Stimulated activated CD4-positive, alpha-beta T cell treated with anti-CD3 and anti-CD28 coated beads, Interleukin-15, amount 100 ng/mL, for 1 hour (primary cell): ENCODE results near the gene SYT11.
A peak's percentile ranks its signal among the peaks of the same experiment; 100 is the strongest.
"Not testable (repeated sequence)": the region's sequence is repeated elsewhere in the genome, so short reads cannot be mapped to it uniquely, and the experiment has no call there.

Source experiments
- DNase-seq, 2 donors: peaks; one replicate each; pipeline ENCODE4 v3.0.0-alpha.2; 2020; ENCODE audit warnings: low read depth in 1 of 2, low spot score in 1 of 2

SYT11 gene, protein sequence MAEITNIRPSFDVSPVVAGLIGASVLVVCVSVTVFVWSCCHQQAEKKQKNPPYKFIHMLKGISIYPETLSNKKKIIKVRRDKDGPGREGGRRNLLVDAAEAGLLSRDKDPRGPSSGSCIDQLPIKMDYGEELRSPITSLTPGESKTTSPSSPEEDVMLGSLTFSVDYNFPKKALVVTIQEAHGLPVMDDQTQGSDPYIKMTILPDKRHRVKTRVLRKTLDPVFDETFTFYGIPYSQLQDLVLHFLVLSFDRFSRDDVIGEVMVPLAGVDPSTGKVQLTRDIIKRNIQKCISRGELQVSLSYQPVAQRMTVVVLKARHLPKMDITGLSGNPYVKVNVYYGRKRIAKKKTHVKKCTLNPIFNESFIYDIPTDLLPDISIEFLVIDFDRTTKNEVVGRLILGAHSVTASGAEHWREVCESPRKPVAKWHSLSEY

DNA sequence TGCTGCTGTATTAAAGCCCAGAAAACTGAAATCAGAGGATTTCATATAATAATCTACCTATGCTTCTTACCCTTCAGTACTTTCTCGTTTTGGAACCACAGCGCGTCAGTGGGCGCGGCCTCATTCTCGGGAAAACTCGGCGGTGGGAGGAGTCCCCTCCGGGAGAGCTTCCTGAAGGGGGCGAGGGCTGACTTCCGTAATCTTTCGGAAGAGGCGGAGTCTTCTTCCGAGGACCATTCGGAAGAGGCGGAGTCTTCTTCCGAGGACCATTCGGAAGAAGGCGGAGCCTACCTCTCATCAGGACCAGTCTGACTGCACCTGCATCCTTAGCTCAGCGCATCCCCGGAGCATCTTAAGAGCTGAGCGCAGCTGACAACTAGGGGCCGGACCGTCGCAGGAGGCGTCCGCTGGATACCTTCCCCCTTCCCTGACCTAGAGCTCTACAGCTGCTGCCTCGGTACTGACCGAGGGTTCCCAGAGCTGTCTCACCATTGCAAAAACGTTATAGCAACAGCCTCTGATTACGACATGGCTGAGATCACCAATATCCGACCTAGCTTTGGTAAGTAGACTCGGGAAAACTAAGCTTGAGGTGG, at the start of gene SYT11:
TSS of gene SYT11 (plus strand) at position 334 of the 596 bp plus-strand sequence. CDS start at position 529, 195 bp downstream.
- peak; percentile 80 to 89 for DNase-seq

DNA sequence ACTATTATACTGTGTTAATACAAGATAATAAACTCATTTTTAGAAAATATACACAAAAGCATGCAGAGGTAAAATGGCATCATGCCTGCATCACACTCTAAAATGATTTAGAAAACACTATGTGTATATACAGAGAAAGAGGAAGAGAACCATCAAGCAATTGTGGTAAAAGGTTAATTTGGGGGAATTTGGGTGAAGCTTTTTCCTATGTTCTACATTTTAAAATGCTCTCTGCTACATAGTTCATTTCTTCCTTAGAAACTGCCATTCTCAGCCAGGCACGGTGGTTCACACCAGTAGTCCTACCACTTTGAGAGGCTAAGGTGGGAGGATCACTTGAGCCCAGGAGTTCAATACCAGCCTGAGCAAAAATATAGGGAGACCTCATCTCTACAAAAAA, 46.5 kb upstream of the SYT11 start:
- no peak for DNase-seq

DNA sequence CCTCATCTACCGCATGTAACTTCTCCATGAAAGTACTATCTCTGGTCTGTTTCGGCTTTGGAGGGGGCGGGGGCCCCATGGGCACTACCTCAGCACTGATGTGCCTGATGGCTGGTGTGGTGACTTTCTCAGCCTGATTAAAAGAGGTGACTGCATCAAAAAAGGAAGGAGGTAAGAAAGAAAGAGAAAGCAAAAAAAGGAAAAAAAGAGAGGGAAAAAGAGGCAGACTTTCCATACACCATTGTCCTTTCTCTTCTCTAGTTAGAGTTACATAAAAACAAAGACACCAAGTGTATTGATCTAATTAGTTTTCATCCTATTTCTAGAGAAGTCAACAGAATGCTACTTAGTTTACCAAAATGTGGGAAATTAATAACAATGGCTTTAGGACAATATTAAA, 45.7 kb upstream of the SYT11 start:
- no peak for DNase-seq

DNA sequence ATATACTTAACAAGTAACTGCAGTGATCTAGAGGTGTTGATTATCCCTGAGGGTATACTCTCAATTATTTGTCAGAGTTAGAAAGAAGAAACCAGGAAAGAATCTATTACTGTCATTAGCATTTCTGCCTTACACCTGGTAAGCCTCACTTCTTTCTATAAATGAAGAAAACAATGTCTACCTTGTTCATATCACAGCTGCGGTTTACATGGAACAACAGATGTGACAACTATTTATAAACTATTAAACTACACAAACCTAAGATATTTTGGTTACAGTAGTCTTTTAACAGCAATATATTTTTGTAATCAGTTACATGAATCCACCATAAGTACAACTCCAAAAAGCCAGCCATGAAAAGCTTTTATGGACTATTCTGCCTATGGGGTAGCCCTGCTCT, 43.0 kb upstream of the SYT11 start:
- DNase-seq: no peak

DNA sequence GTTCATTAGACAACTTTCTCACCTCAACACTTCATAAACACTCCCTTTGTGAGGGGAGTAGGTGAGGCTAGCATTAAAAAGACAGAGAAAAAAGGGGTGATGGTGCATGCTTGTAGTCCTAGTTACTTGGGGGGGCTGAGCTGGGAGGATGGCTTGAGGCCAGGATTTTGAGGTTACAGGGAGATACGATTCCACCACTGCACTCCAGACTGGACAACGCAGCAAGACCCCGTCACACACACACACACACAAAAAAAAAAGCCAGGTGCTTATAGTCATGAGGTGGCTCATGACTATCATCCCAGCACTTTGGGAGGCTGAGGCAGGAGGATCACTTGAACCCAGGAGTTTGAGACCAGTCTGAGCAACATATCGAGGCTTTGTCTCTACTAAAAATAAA, 31.9 kb upstream of the SYT11 start:
- no peak for DNase-seq

DNA sequence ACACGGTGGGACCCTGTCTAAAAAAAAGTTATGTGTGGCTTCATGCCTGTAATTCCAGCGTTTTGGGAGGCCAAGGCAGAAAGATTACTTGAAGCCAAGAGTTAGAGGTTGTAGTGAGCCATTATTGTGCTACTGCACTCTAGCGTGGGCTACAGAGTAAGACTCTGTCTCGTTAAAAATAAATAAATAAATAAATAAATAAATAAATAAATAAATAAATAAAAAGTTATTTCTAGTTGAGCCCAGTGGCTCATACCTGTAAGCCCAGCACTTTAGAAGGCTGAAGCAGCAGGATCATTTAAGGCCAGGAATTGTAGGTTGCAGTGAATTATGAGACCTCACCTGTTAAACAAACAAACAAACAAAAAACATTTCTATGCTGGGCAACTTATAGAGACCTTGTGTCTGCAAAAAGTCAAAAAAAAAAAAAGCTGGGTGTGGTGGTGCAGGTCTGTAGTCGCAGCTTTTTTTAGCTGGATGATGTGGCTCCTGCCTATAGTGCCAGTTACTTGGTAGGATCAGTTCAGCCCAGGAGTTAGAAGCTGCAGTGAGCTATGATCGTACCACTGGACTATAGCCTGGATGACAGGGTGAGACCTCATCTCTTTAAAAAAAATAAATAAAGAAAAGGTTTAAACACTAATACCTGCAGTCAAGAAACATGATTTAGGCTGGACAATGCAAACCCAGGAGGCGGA, 27.9 kb upstream of the SYT11 start:
- DNase-seq: no peak

DNA sequence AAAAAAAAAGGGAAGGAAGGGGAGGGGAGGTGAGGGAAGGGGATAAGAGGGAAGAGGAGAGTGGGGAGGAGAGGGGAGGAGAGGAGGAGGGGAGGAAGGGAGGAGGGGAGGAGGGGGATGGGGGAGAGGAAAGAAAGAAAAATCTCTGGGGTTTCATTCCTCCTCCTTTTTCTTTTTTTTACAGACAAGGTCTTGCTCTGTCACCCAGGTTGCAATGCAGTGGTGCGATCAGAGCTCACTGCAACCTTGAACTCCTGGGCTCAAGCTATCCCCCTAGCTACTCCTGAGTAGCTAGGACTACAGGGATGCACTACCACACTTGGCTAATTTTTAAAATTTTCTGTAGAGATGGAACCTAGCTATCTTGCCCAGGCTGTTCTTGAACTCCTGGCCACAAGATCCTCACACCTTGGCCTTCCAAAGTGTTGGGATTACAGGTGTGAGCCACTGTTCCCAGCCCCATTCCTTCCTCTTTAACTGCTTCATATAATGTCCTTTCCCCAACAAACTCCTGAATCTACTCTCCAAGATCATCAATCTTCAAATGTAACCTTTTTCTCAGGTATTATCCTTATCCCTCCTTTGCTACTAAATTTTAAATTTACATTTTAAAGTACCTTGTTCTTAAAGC, 25.6 kb upstream of the SYT11 start:
- no peak for DNase-seq

DNA sequence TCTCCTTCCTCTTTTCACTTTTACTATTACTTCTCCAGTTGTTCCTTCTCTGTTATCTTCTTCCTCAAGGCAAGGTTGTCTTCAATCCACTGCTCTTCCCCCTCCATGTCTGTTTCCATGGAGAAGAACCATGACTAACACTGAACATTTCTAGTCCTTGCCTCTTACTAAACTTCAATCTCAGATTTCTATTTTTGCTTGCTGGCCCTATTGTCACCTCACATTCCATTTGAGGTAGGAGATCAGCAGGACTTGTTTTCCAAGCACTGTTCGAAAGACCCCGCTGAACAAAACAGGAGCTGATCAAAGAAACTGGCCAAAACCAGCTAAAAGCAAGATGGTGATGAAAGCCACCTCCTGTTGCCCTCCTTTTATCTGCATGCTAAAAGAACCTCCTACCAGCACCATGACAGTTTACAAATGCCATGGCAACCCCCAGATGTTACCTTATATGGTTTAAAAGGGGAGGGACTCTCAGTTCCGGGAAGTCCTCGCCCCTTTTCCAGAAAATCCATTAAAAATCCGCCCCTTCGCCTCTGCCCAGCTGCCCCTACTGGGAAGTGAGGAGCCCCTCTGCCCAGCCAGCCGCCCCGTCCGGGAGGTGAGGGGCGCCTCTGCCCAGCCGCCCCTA, 25.0 kb upstream of the SYT11 start:
- DNase-seq: no peak

DNA sequence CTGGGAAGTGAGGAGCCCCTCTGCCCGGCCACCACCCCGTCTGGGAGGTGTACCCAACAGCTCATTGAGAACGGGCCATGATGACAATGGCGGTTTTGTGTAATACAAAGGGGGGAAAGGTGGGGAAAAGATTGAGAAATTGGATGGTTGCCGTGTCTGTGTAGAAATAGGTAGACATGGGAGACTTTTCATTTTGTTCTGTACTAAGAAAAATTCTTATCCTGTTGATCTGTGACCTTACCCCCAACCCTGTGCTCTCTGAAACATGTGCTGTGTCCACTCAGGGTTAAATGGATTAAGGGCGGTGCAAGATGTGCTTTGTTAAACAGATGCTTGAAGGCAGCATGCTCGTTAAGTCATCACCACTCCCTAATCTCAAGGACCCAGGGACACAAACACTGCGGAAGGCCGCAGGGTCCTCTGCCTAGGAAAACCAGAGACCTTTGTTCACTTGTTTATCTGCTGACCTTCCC, 24.4 kb upstream of the SYT11 start:
- not testable (repeated sequence) for DNase-seq

DNA sequence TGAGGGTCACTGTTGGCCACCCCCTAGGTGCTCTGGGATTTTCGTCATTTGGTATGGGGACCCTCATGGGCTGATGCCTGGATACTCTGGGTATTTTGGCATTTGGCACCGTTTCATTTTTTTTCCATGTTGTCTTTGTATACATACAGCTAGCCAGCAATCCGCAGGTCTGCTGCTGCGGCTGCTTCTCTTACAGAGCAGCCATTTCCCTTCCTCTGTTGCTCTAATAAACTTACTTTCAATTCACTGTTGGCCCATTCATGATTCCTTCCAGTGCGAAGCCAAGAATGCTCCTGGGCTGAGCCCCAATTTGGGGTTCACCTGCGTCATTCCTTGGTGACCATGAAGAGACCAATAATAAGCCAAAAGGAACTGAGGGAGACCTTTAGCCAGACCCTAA, 23.8 kb upstream of the SYT11 start:
- no peak for DNase-seq

DNA sequence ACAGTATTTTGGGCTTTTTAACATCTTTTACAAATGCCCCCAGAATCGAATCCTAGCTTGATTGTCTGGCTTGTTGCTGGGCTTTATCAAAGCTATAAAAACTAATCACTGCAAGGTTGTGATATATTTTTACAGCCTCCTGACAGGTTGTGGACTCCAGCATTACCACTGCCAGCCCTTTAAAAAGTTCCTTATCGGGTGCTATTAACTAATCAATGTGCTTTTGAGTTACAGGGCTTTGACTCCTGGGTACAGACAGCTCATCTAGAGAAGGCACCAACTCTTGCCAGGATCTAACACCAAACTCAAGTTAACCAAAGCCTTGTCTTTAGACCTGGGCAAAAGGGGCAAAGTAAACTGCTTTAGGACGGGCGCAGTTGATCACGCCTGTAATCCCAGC, 19.0 kb upstream of the SYT11 start:
- DNase-seq: no peak

DNA sequence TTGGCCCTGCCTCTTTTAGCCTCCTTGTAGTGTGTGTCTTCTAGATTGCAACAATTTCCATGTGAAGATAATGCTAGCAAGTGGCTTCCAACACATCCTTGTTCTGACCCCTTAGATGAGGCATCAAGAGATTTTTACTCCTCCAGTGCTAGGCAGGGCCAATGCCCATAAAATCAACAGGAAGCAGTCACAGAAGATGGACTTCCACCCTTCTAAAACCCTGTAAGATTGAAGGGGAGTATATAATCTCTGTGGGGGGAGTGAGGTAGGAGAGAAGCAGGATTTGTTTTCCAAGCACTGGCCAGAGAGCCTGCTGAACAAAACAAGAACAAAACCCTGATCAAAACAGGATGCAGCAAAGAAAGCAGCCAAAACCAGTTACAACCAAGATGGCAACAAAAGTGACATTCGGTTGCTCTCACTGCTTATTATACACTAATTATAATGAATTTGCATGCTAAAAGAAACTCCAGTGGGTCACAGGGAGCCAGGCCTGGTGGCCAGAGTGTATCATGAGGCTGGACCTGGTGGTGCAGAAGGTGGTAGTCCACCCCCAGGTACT, 14.4 kb upstream of the SYT11 start:
- no peak for DNase-seq

DNA sequence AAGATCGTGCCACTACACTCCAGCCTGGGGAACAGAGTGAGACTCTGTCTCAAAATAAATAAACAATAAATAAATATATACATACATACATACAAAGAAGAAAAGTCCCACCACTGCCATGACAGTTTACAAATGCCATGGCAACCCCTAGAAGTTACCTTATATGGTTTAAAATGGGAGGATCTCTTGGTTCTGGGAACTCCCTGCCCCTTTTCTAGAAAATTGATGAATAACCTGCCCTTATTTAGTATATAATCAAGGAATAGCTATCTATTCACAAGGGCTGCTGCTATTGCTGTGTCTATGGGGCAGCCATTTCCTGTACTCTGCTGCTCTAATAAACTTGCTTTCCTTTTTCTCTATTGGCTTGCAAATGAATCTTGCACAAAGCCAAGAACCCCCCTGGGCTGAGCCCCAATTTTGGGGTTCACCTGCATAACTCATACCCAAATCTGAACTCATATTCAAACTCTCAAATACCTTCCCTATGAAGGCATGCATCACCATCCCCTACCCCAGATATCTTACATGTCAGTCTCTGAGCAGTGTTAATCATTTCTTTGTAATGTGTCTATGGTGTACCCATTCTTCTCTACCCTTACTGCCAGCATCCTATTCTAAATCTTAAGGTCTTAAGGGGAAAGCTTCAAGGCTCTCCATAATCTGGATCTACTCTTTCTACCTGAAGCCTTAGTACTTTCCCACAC, 11.4 kb upstream of the SYT11 start:
- no peak for DNase-seq

DNA sequence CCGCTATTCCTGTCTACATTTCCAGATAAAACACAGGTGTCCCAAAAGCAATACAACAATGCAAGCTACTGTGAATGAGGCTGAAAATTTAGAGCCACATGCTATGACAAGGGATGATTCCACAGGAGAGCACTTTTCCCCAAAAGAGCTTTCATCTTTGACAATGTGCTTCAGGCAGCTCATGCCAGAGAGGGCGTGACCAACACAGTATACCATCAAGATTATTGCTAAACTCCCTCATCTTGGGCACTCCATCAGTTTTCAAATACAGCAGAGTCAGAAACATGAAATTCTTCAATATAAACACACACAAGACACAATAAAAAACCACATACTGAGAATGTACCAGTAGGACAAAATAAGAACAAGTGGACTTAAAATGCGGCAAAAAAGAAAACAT, 9.0 kb upstream of the SYT11 start:
- DNase-seq: no peak

DNA sequence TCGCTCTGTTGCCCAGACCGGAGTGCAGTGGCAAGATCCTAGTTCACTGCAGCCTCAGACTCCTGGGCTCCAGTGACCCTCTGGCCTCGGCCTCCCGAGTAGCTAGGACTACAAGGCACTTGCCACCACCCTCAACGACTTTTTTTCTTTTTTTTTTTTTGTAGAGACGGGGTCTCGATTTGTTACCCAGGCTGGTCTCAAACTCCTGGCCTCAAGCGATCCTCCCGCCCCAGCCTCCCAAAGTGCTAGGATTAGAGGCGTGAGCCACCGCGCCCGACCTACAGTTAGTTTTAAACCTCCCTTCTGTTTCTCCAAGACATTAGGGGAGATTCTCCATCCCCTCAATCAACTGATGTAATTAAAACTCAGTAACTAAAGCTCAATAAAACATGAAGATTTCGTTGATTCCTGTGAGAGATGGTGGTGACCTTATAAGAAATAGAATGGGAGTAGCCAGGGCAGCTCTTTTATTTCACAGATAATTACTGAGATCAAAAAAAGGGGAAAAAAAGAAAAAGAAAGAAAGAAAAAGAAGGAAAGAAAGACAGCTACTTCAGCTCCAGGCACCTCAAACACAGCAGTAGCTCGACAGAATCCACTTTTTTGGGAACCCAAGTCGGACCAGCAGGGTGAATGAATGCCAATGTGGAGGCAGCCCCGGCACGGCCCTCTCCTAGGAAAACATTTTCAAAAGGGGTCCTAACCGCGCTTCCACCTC, 3.0 kb upstream of the SYT11 start:
- no peak for DNase-seq

DNA sequence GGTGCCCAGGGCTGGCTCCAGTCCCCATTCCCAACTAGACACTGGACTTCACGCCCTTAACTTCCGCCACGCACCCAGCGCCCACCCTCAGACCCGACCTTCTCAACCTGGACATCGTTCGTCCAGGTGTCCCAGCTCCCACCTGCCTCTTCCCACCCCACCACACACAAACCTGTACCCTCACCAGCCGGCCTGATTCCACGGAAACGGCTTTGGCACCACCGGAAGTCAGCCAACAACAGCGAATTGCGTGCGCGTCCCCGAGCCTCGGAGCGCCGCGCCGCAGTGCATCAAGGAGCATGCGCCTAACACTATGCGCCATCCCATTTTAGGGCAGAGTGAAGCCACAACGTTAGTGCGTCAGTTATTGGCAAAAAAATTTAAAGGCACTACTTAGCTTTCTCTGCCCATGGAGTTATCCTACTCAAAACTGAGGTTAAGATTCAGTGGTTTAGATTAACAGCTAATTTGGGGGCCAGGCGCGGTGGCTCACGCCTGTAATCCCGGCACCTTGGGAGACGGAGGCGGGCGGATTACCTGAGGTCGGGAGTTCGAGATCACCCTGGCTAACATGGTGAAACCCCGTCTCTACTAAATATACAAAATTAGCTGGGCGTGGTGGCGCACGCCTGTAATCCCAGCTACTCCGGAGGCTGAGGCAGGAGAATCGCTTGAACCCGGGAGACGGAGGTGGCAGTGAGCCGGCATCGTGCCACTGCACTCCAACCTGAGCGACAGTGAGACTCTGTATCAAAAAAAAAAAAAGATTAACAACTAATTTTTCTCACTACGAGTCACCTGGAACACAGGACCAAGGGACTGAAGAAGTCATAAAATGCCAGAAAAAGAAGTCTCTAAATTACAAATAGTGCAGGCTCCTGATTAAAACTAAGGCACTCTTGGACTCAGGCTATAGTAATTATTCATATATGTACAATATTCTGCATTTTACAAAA, 2.1 kb upstream of the SYT11 start, which contains the start of gene GON4L:
TSS of gene GON4L (minus strand) at position 240 of the 956 bp plus-strand sequence. CDS start 3,434 bp downstream, outside the sequence.
- peak; percentile 75 to 76 for DNase-seq

DNA sequence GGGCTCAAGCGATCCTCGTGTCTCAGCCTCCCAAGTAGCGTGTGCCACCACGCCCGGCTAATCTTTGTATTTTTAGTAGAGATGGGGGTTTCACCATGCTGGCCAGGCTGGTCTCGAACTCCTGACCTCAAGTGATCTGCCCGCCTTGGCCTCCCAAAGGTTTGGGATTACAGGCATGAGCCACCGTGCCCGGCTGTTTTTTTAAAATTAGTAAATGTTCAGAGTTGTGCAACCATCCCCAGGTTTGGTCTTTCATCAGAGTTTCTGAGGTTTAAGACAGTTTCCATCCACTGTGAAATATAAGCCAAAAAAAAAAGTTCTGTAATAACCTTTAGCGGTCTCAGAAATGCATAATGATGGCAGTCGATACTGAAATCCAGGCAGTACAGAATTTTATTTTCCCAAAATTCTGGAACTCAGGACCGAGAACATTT, 550 bp upstream of the SYT11 start:
- no peak for DNase-seq
